ENCODE data around the gene ZNF614. TPM values are rescaled to one million over a fixed set of nuclear protein-coding genes. Genes with fewer than 3 reads are reported as not detected.

Gene ZNF614
- total RNA-seq, 1 donor from 2014 or later = 9.9 TPM

- Histone ChIP-seq H2AFZ (ENCODE audit: low read depth, low read length) (no peak overlapping the region), H3K27me3 (ENCODE audit: insufficient read depth, low read length) (no peaks in the 10 kb centered on the region), H4K20me1 (ENCODE audit: insufficient read depth, low read length) (no peaks in the 10 kb centered on the region), H3K4me1 (ENCODE audit: insufficient read depth, low read length) (no peaks in the 10 kb centered on the region), H3K9me3 (ENCODE audit: insufficient read depth, low read depth, low read length) (peaks cover 15% of the 10 kb centered on the region), H3K36me3 (ENCODE audit: insufficient read depth, low read length) (peaks cover 47% of the 10 kb centered on the region), H3K27ac (ENCODE audit: low read depth, low read length) (no peak overlapping the region), H3K9ac (ENCODE audit: low read length) (no peak overlapping the region), H3K79me2 (ENCODE audit: insufficient read depth, low read length) (peaks cover 28% of the 10 kb centered on the region), H3K4me2 (ENCODE audit: low read length) (no peak overlapping the region), H3K4me3 (ENCODE audit: insufficient read depth, low read depth, low read length) (no peak overlapping the region)
- Mint-ChIP-seq H3K27ac (ENCODE audit: unreplicated experiment) (no peak overlapping the region), H3K4me3 (ENCODE audit: unreplicated experiment) (no peak overlapping the region), H3K4me1 (ENCODE audit: low read depth, unreplicated experiment) (peaks cover 7% of the 10 kb centered on the region), H3K27me3 (ENCODE audit: low read depth, unreplicated experiment) (no peaks in the 10 kb centered on the region), H3K9me3 (ENCODE audit: unreplicated experiment) (peaks cover 19% of the 10 kb centered on the region), H3K36me3 (ENCODE audit: low read depth, unreplicated experiment) (peaks cover 69% of the 10 kb centered on the region)
- FAIRE-seq = no peak
- DNase-seq (ENCODE audit: low read depth) = no peak
- TF ChIP-seq EZH2 (IDR thresholded peaks at IDR 0.05; ENCODE audit: insufficient read depth, low read length) (no peak), CTCF (IDR thresholded peaks at IDR 0.05; ENCODE audit: insufficient read depth, low read depth, low read length) (no peak)
These were observed 6.0 kb downstream of the ZNF614 start for GRCh38 chr19:52022193-52022592.

GRCh38 chr19:52020506-52020905 lies 7.7 kb downstream of the ZNF614 start:
- no peak for FAIRE-seq
- TF ChIP-seq CTCF (IDR thresholded peaks at IDR 0.05; ENCODE audit: insufficient read depth, low read depth, low read length) (no peak), EZH2 (IDR thresholded peaks at IDR 0.05; ENCODE audit: insufficient read depth, low read length) (no peak)
- peaks cover 59% of the 10 kb centered on the region for H3K36me3 ChIP-seq (ENCODE audit: insufficient read depth, low read length)

GRCh38 chr19:52010674-52011073 lies 17.5 kb downstream of the ZNF614 start:
- H3K27ac Mint-ChIP-seq (ENCODE audit: unreplicated experiment) = no peak overlapping the region
- H3K4me3 Mint-ChIP-seq (ENCODE audit: unreplicated experiment) = no peak overlapping the region
- FAIRE-seq (no peak), DNase-seq (ENCODE audit: low read depth) (no peak)
- no peaks in the 10 kb centered on the region for H3K27me3 Mint-ChIP-seq (ENCODE audit: low read depth, unreplicated experiment)
- Histone ChIP-seq H3K27ac (ENCODE audit: low read depth, low read length) (no peak overlapping the region), H3K4me1 (ENCODE audit: insufficient read depth, low read length) (peaks cover 7% of the 10 kb centered on the region), H3K4me3 (ENCODE audit: insufficient read depth, low read depth, low read length) (no peak overlapping the region), H3K9me3 (ENCODE audit: insufficient read depth, low read depth, low read length) (peaks cover 10% of the 10 kb centered on the region), H2AFZ (ENCODE audit: low read depth, low read length) (no peak overlapping the region), H3K79me2 (ENCODE audit: insufficient read depth, low read length) (peaks cover 15% of the 10 kb centered on the region), H3K36me3 (ENCODE audit: insufficient read depth, low read length) (peaks cover 11% of the 10 kb centered on the region), H3K27me3 (ENCODE audit: insufficient read depth, low read length) (no peaks in the 10 kb centered on the region), H4K20me1 (ENCODE audit: insufficient read depth, low read length) (no peaks in the 10 kb centered on the region), H3K4me2 (ENCODE audit: low read length) (no peak overlapping the region), H3K9ac (ENCODE audit: low read length) (no peak overlapping the region)
- TF ChIP-seq CTCF (IDR thresholded peaks at IDR 0.05; ENCODE audit: insufficient read depth, low read depth, low read length) (no peak), EZH2 (IDR thresholded peaks at IDR 0.05; ENCODE audit: insufficient read depth, low read length) (no peak)
- peaks cover 28% of the 10 kb centered on the region for H3K36me3 Mint-ChIP-seq (ENCODE audit: low read depth, unreplicated experiment)
- H3K9me3 Mint-ChIP-seq (ENCODE audit: unreplicated experiment) = peaks cover 10% of the 10 kb centered on the region
- no peaks in the 10 kb centered on the region for H3K4me1 Mint-ChIP-seq (ENCODE audit: low read depth, unreplicated experiment)

More at GRCh38 chr19:52020506-52020905, 7.7 kb downstream of the ZNF614 start:
- Mint-ChIP-seq H3K4me3 (ENCODE audit: unreplicated experiment) (no peak overlapping the region), H3K27me3 (ENCODE audit: low read depth, unreplicated experiment) (no peaks in the 10 kb centered on the region), H3K9me3 (ENCODE audit: unreplicated experiment) (peaks cover 23% of the 10 kb centered on the region), H3K36me3 (ENCODE audit: low read depth, unreplicated experiment) (peaks cover 83% of the 10 kb centered on the region), H3K27ac (ENCODE audit: unreplicated experiment) (no peak overlapping the region), H3K4me1 (ENCODE audit: low read depth, unreplicated experiment) (peaks cover 3% of the 10 kb centered on the region)
- Histone ChIP-seq H3K27me3 (ENCODE audit: insufficient read depth, low read length) (no peaks in the 10 kb centered on the region), H3K79me2 (ENCODE audit: insufficient read depth, low read length) (peaks cover 17% of the 10 kb centered on the region), H4K20me1 (ENCODE audit: insufficient read depth, low read length) (no peaks in the 10 kb centered on the region), H3K4me2 (ENCODE audit: low read length) (no peak overlapping the region), H3K4me3 (ENCODE audit: insufficient read depth, low read depth, low read length) (no peak overlapping the region), H3K4me1 (ENCODE audit: insufficient read depth, low read length) (no peaks in the 10 kb centered on the region), H2AFZ (ENCODE audit: low read depth, low read length) (no peak overlapping the region), H3K27ac (ENCODE audit: low read depth, low read length) (no peak overlapping the region), H3K9me3 (ENCODE audit: insufficient read depth, low read depth, low read length) (peaks cover 28% of the 10 kb centered on the region), H3K9ac (ENCODE audit: low read length) (no peak overlapping the region)
- DNase-seq (ENCODE audit: low read depth) = no peak
